Retinal pigment epithelial cell (primary cell): Measurements from ENCODE around the gene FBL.

Experiments
- DNase-seq: peaks from one replicate; pipeline ENCODE4 v3.0.0-alpha.2; 2010; ENCODE audit warnings: low read depth
- H3K4me3 ChIP-seq: 2 replicates; pipeline ENCODE4 v1.5.1; 2011; ENCODE audit warnings: mild to moderate bottlenecking, low read length, control low read depth, moderate library complexity
- TF ChIP-seq, protein P1 (sequence below): conservative IDR thresholded peaks from 2 replicates; pipeline ENCODE4 v1.5.1; 2011; ENCODE audit warnings: low read depth, low read length, control low read depth, inconsistent platforms

The FBL gene

DNA sequence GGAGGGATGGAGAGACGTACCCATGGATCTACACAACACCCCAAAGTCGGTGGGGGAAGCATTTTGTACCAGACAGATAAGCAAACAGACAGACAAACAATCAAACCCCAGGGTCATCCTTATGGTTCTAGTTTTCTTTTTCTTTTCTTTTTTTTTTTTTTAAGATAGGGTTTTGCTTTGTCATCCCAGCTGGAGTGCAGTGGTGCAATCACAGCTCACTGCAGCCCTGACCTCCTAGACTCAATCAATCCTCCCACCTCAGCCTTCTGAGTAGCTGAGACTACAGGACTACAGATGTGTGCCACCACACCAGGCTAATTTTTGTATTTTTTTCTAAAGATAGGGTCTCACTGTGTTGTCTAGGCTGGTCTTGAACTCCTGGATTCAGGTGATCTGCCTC is 17.9 kb upstream of the FBL start:
- TF ChIP-seq, protein P1, sequence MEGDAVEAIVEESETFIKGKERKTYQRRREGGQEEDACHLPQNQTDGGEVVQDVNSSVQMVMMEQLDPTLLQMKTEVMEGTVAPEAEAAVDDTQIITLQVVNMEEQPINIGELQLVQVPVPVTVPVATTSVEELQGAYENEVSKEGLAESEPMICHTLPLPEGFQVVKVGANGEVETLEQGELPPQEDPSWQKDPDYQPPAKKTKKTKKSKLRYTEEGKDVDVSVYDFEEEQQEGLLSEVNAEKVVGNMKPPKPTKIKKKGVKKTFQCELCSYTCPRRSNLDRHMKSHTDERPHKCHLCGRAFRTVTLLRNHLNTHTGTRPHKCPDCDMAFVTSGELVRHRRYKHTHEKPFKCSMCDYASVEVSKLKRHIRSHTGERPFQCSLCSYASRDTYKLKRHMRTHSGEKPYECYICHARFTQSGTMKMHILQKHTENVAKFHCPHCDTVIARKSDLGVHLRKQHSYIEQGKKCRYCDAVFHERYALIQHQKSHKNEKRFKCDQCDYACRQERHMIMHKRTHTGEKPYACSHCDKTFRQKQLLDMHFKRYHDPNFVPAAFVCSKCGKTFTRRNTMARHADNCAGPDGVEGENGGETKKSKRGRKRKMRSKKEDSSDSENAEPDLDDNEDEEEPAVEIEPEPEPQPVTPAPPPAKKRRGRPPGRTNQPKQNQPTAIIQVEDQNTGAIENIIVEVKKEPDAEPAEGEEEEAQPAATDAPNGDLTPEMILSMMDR = no peak
- no peak for DNase-seq
- no peak overlapping the region for H3K4me3 ChIP-seq

DNA sequence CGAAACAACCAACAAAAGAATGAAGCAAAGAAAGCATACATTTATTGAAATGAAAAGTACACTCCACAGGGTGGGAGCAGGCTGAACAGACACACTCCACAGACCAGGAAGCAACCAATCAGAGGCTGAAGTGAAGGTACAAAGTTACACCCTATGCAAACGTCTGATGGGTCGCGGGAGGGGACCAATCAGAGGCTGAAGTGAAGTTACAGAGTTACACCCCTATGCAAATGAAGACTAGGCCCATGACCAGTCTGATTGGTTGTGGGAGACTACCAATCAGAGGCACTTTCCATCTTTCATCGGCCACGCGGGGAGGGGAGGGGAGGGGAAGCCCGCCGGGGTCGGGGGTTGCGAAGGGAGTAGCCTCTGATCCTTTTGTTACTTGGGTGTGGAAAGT is 12.4 kb upstream of the FBL start:
- no peak for DNase-seq
- TF ChIP-seq, protein P1 = no peak
- H3K4me3 ChIP-seq = no peak overlapping the region

DNA sequence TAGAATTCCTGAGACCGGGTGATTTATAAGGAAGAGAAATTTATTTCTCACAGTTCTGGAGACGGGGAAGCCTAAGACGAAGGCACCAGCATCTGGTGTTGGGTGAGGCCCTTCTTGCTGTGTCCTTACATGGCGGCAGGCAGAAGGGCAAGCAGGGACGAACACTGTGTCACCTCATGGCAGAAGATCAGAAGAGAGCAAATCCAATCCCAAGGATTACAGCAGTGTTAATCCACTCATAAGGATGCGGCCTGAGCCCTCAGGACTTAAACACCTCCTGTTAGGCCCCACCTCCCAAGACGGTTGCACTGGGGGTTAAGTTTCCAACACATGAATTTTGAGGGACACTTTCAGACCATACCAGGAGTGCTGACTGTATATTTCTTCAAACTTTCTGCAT is 6.7 kb upstream of the FBL start:
- H3K4me3 ChIP-seq = no peak overlapping the region
- no peak for DNase-seq
- TF ChIP-seq, protein P1 = no peak

DNA sequence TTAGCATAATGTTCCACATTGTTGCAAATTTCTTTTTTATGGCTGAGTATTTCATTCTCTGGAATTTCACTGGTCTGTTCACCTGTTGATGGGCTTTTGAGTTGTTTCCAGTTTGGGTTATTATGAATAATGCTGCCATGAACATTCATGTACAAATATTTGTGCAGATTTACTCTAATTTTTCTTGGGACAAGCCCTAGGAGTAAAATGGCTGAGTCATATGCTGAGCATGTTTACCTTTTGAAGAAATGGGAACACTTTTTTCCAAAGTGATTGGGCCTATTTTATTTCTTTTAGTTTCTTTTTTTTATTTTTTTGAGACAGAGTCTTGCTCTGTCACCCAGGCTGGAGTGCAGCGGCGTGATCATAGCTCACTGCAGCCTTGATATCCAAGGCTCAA is 4.7 kb upstream of the FBL start:
- TF ChIP-seq, protein P1 = no peak
- H3K4me3 ChIP-seq = no peak overlapping the region
- no peak for DNase-seq

DNA sequence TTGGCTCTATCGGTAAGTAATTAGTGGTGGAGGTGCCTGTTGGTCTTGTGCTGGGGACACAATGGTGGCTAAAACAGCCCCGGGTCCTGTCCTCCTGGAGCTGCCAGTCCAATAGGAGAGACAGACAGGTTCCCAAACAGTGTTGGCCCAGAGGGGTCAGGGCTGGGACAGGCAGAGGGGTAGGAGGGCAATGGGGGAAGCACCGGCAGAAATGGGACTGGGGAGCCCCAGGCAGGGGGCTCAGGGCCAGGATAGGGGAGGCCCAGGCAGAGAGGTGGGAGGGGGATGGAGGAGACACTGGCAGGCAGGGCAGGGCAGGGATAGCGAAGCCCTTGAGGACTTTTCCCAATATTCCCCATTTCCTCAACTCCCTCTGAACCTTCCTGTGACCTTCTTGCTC is 2.2 kb upstream of the FBL start:
- no peak overlapping the region for H3K4me3 ChIP-seq
- TF ChIP-seq, protein P1 = no peak
- no peak for DNase-seq

DNA sequence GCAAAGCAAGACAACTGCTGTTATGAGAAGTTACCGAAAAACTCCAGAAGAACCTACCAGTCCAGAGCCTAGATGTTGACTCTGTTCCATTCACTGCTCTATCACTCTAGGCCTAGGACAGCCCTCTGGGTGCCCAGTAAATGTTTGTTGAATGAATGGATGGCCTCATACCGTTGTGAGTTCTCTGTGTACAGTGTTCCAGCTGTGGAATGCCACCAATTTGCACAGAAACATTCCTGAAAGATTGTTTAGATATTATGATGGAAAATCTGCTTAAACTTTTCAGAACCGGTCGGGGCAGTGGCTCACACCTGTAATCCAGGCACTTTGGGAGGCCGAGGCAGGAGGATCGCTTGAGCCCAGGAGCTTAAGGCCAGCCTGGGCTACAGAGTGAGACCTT is 1.3 kb upstream of the FBL start:
- no peak for DNase-seq
- TF ChIP-seq, protein P1 = no peak
- no peak overlapping the region for H3K4me3 ChIP-seq

DNA sequence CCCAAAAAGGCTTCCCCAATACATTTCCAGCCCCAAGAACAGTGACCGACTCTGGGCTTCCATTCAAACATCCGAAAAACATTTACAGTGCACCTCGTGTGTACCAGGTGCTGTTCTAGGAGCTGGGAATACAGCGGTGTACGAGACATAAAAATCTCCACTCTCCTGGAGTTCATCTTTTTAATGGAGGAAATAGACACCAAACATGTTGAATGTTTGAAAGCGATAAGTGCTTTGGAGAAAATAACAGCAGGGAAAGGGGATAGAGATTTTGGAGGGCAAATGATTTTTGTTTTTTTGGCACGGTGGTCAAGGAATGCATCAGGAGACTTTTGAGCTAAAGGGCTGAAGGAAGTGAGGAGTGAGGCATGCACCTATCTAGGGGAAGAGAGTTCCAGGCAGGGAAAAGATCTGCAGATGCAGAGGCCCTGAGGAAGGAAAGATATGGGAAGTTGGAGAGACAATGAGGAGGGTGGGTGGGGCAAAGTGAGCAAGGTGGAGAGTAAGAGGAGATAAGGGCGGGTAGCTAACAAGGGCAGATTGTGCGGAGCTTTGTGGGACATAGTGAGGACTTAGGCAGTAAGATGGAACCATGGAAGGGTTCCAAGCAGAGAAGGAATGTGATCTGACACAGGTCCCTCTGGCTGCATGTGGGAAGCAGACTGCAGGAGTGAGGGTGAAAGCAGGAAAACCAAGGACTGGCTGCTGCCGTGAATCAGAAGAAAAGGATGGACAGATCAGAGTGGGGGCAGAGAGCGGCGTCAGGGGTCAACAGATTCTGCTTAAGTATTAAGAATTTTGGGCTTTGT is 703 bp upstream of the FBL start:
- peak overlapping the region; percentile 43 for H3K4me3 ChIP-seq
- TF ChIP-seq, protein P1 = no peak
- no peak for DNase-seq
